ENCODE data around the gene CLSTN2.

DNA sequence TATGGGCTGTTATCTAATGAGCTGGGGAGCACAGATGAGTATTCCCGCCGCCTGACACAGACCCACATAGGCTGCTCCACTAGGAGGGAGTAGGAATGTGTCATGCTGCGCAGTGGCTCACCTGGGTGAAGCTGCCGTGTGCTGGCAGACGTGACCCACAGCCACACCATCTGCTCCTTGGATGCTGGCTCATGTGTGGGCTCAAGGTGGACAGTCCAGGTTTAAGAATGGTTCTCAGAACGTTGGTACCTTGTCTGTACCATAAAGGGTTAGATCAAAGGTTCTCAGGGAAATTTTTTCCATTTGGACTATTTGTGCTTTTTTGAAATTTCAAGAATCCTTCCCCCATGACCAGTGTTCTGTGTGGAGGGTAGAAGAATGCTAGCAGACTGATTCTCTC lies 403.9 kb downstream of the CLSTN2 start:
- TF ChIP-seq SP2 (CRISPR knock-in tag; IDR thresholded peaks at IDR 0.05) (no peak), ZNF335 (CRISPR knock-in tag; IDR thresholded peaks at IDR 0.05) (no peak), ZNF232 (CRISPR knock-in tag; IDR thresholded peaks at IDR 0.05; ENCODE audit: borderline replicate concordance) (no peak), ZBTB7B (CRISPR knock-in tag; IDR thresholded peaks at IDR 0.05) (no peak)
- TF ChIP-seq, protein P1, sequence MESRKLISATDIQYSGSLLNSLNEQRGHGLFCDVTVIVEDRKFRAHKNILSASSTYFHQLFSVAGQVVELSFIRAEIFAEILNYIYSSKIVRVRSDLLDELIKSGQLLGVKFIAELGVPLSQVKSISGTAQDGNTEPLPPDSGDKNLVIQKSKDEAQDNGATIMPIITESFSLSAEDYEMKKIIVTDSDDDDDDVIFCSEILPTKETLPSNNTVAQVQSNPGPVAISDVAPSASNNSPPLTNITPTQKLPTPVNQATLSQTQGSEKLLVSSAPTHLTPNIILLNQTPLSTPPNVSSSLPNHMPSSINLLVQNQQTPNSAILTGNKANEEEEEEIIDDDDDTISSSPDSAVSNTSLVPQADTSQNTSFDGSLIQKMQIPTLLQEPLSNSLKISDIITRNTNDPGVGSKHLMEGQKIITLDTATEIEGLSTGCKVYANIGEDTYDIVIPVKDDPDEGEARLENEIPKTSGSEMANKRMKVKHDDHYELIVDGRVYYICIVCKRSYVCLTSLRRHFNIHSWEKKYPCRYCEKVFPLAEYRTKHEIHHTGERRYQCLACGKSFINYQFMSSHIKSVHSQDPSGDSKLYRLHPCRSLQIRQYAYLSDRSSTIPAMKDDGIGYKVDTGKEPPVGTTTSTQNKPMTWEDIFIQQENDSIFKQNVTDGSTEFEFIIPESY (CRISPR knock-in tag; IDR thresholded peaks at IDR 0.05), result no peak
